Mucosa of gallbladder (tissue), 1 donor: ENCODE results near the gene OPRD1. TPM values are rescaled to one million over a fixed set of nuclear protein-coding genes. Genes with fewer than 3 reads are reported as not detected.

Experiments used
- DNase-seq: peaks from one replicate; pipeline ENCODE4 v3.0.0-alpha.2; 2020; ENCODE audit warnings: low spot score
- total RNA-seq: library from RNA; stranded (reverse); gene quantifications from one replicate; pipeline ENCODE4 v1.2.1, GENCODE V29; 2021
- donor health status: DM: no; HTN: no; CAD: no.

OPRD1 gene
- total RNA-seq, 1 donor from 2014 or later = not detected

DNA sequence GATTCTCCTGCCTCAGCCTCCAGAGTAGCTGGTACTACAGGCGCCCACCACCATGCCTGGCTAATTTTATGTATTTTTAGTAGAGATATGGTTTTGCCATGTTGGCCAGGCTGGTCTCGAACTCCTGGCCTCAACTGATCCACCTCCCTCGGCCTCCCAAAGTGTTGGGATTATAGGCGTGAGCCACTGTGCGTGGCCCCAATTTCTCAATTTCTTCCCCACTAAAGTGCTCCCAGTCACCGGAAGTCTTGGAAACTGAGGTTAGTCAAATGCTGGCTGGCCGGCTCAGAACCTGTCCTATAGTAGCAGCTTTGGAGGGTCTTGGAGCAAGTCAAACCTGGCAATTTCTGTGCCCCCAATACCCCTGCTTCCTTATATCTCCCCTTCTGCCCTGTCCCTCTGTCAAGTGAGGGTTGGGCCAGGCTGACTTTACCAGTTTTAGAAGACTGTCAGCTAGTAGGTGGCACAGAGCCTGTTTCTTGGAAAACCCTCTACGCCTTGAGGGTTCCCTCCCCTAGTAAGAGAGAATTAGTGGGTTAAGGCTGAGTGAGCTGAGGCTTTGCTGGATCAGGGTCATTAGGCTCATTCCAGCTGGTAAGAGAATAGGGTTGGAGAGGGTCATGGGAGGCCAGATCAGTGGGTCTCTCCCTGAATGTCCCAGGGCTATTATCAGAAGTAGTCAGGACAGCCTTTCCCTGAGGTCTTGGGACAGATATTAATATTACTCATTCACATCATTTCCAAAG is 94.1 kb downstream of the OPRD1 start:
- no peak for DNase-seq

GRCh38 chr1:28909198-28909597 is 97.2 kb downstream of the OPRD1 start:
- no peak for DNase-seq

- no peak for DNase-seq
These were observed 98.6 kb downstream of the OPRD1 start for GRCh38 chr1:28910379-28911115.

DNA sequence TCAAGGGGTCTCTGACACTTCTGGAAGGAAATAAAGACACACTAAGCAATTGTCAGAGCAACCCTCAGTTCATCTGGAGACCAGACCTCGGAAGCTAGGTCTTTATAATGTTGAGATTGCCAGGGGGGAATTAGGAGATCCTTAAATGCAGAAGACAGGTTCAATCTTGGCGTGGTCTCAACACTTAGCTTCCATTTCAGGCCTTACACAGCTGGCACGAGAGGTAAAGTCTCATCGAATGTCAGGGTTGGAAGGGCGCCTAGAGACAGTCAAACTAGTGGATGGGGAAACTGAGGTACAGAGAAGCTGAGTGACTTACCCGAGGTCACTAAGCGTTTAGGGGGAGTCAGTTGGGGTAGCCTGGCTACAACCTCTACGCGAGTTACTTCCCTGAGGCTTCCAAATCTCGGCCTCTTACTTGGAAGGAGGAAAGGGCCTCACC is 101.8 kb downstream of the OPRD1 start:
- no peak for DNase-seq

DNA sequence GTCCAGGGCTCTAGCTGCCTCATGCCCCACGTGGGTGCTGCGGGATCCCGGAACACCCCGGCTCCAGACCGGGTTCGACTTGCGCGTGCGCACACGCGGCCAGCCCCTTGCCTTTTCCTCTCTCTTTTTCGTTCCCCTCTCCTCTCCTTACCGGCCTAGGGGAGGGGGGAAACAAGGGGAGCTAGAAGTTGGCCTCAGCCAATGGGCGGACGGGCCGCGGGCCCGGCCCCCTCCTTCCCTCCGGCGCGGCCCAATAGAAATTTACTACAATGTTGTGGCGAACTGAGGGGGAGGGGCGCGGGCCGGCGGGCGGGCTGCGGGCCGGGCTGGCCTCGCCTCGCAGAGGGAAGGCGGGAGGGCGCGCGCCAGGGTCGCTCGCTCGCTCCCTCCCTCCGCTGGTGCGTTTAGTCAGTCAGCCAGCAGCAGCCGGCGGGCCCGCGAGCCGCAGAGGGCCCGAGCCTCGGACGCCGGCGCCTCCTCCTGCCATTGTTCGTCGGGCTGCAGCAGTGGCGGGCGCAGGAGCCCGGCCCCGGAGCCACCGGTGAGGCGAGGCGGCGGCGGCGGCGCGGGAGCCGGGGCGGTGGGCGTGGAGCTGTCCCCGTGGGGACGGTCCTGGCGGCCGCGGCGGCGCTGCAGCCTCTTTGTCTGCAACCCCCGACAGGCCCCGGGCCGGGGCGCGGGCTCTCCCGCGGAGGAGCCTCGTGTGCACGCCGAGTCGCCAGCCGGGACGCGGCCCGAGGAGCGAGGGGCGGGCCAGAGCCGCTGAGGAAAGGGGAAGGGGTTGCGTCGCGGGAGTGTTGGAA is 102.5 kb downstream of the OPRD1 start, which contains the start of gene EPB41:
Gene EPB41 (plus strand): TSS at position 342 of the 803 bp plus-strand sequence. CDS start 72,869 bp downstream, outside the sequence.
- peak; percentile 90 for DNase-seq

GRCh38 chr1:28915031-28915895 is 103.3 kb downstream of the OPRD1 start:
- DNase-seq = no peak

- DNase-seq = no peak
These were observed 105.8 kb downstream of the OPRD1 start for GRCh38 chr1:28917757-28918118.

Other genes with a start within 250 kb of the OPRD1 start
- gene RAB42, start 219.9 kb upstream of the OPRD1 start, total RNA-seq = 1.8 TPM
- 16.3 TPM for gene TAF12, start 169.1 kb upstream of the OPRD1 start, total RNA-seq
- gene RNU11, start 163.6 kb upstream of the OPRD1 start, total RNA-seq = not detected
- gene GMEB1, start 143.4 kb upstream of the OPRD1 start, total RNA-seq = 11.7 TPM
- 52.0 TPM for gene YTHDF2, start 75.2 kb upstream of the OPRD1 start, total RNA-seq
- 71.7 TPM for gene EPB41, start 102.4 kb downstream of the OPRD1 start, total RNA-seq